LNCaP clone FGC (cell line): Measurements from ENCODE around the gene TNRC6A.

ENCODE experiments used
- DNase-seq: peaks from one replicate; pipeline ENCODE4 v3.0.0-alpha.2; 2011; ENCODE audit warnings: low read depth
- H3K4me3 ChIP-seq: 2 replicates; pipeline ENCODE4 v1.5.1; 2011; ENCODE audit warnings: mild to moderate bottlenecking, low read depth, low read length, control low read depth
- CTCF ChIP-seq: IDR thresholded peaks from 2 replicates; pipeline ENCODE4 v1.5.1; 2012; ENCODE audit warnings: mild to moderate bottlenecking; ENCODE audit not compliant: control insufficient read depth, insufficient read depth; ENCODE audit errors: extremely low read depth

TNRC6A gene

DNA sequence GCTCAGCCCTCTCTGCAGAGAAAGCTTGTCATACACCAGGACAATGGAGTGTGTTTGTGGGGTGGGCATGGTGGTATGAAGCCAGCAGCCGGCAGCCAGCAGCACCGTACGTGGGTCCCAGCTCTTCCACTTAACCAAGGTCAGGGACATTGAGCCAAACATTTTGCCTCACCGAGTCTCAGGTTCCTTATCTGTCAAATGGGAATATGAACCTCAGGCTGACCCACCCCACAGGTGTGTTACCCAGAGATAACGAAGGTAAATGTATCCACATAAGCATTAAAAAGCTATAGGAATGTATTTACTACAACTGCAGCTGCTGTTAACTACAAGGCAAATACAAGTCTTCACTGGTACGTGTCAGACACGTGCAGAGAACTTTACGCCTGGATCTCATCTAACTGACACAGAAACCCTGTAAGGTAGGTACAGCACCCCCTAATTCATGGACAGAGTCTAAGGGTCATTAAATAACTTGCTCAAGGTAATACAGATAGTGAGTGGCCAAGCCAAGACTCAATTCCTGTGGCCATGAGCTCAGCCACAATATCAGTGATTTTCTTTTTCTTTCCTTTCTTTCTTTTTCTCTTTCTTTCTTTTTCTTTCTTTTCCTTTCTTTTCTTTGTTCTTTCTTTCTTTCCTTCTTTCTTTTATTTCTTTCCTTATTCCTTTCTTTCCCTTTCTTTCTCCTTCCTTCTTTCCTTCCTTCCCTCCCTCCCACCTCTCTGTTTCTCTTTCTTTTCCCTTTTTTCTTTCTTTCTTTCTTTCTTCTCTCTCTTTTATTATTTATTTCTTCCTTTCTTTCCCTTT, 117.3 kb downstream of the TNRC6A start:
- no peak for TF ChIP-seq CTCF
- no peak overlapping the region for H3K4me3 ChIP-seq

DNA sequence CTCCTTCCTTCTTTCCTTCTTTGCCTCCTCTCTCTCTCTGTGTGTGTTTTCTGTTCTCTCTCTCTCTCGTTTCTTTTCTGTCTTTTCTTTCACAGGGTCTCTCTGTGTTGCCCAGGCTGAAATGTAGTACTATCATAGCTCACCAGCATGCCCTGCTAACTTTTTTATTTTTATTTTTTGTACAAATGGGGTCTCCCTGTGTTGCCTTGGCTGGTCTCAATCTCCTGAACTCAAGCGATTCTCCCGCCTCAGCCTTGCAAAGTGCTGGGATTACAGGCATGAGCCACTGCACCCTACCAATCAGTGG, 117.9 kb downstream of the TNRC6A start:
- DNase-seq = no peak
- no peak overlapping the region for H3K4me3 ChIP-seq
- no peak for TF ChIP-seq CTCF

More for the DNA sequence above, 117.3 kb downstream of the TNRC6A start:
- no peak for DNase-seq

DNA sequence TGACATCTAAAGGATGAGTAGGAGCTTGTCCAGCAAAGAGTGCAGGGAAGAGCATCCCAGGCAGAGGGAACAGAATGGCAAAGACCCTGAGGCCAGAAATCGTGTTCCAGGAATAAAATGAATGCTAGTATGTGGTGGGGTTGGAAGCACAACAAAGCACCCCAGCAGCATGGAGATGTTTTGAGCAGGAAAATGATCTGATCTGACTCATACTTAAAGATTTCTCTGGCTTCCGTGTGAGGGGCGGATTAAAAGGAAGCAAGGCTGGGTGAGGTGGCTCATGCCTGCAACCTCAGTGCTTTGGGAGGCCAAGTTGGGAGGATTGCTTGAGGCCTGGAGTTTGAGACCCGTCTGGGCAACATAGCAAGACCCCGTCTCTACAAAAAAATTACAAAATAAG, 118.6 kb downstream of the TNRC6A start:
- no peak for DNase-seq
- no peak for TF ChIP-seq CTCF
- H3K4me3 ChIP-seq = no peak overlapping the region

DNA sequence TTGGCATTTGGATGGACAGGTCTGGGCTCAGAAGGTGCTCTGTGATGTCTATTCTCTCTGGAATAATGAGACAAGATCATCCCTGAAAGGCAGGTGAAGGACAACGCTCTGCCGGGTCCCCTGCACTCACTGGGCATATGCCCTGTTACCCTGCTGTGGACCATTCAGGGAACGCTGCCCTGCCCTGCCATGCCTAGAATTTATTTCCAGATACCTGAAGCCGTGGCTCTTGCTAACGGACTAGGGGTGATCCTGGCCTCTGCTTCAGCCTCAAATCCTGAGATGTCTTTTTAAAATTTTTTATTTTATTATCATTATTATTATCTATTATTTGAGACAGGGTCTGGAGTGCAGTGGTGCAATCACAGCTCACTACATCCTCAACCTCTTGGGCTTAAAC, 120.2 kb downstream of the TNRC6A start:
- TF ChIP-seq CTCF = no peak
- H3K4me3 ChIP-seq = no peak overlapping the region
- DNase-seq = no peak

GRCh38 chr16:24850289-24850938, 121.0 kb downstream of the TNRC6A start:
- TF ChIP-seq CTCF = no peak
- H3K4me3 ChIP-seq = no peak overlapping the region
- no peak for DNase-seq

GRCh38 chr16:24851700-24852099, 122.2 kb downstream of the TNRC6A start:
- no peak overlapping the region for H3K4me3 ChIP-seq
- no peak for TF ChIP-seq CTCF
- no peak for DNase-seq

GRCh38 chr16:24852281-24852721, 122.8 kb downstream of the TNRC6A start:
- H3K4me3 ChIP-seq = no peak overlapping the region
- no peak for DNase-seq
- no peak for TF ChIP-seq CTCF
